Ovary (tissue), 3 donors: ENCODE results near the gene CPE.

Experiments used
- CTCF ChIP-seq, 3 donors: fragments of 450-650 bp in 2 of 3; fragments of 200-600 bp in 1 of 3; IDR thresholded peaks; one replicate each; pipeline versions ENCODE4 v1.5.1 to v1.8.0; 2016 to 2022; ENCODE audit warnings: antibody characterized with exemption in 3 of 3, mild to moderate bottlenecking in 1 of 3
- EP300 ChIP-seq: sonication (generic); formaldehyde crosslinking; IDR thresholded peaks from one replicate; pipeline ENCODE4 v1.6.1; 2017; ENCODE audit warnings: antibody characterized with exemption
- POLR2A ChIP-seq: fragments of 450-650 bp; IDR thresholded peaks from one replicate; pipeline ENCODE4 v1.6.1; 2017; ENCODE audit warnings: antibody characterized with exemption, mild to moderate bottlenecking, moderate library complexity
- donor health status: DM: no; HTN: no; CAD: no.

- TF ChIP-seq POLR2A (no peak), CTCF (IDR thresholded peaks at IDR 0.05) (no peak), EP300 (no peak)
Measured at GRCh38 chr4:165433529-165433928, 54.7 kb downstream of the CPE start.
